Measurements from ENCODE around the gene BRD1.
"Not testable (repeated sequence)": the region's sequence is repeated elsewhere in the genome, so short reads cannot be mapped to it uniquely, and the experiment has no call there.

BRD1 gene

GRCh38 chr22:49829044-49829853 is 1.6 kb upstream of the BRD1 start:
- Histone ChIP-seq H3K4me3 (ENCODE audit: low read length) (no peak overlapping the region), H3K36me3 (ENCODE audit: control insufficient read depth, low read depth, low read length) (peaks cover 6% of the 10 kb centered on the region), H3K27me3 (ENCODE audit: control insufficient read depth, insufficient read depth, low read length) (no peaks in the 10 kb centered on the region), H3K4me1 (ENCODE audit: control insufficient read depth, low read depth, low read length) (no peaks in the 10 kb centered on the region), H3K9me3 (ENCODE audit: control insufficient read depth, low read depth, low read length) (no peaks in the 10 kb centered on the region), H3K27ac (ENCODE audit: low read length) (no peak overlapping the region), H3K9ac (ENCODE audit: low read length) (no peak overlapping the region)

GRCh38 chr22:49828599-49828965 is 909 bp upstream of the BRD1 start:
- Histone ChIP-seq H3K4me1 (ENCODE audit: control insufficient read depth, low read depth, low read length) (no peaks in the 10 kb centered on the region), H3K27ac (ENCODE audit: low read length) (no peak overlapping the region), H3K4me3 (ENCODE audit: low read length) (no peak overlapping the region), H3K27me3 (ENCODE audit: control insufficient read depth, insufficient read depth, low read length) (no peaks in the 10 kb centered on the region), H3K36me3 (ENCODE audit: control insufficient read depth, low read depth, low read length) (peaks cover 13% of the 10 kb centered on the region), H3K9me3 (ENCODE audit: control insufficient read depth, low read depth, low read length) (no peaks in the 10 kb centered on the region), H3K9ac (ENCODE audit: low read length) (no peak overlapping the region)

GRCh38 chr22:49827271-49827852 is 311 bp downstream of the BRD1 start:
- Histone ChIP-seq H3K4me1 (ENCODE audit: control insufficient read depth, low read depth, low read length) (no peaks in the 10 kb centered on the region), H3K9ac (ENCODE audit: low read length) (peak overlapping the region; percentile 78), H3K36me3 (ENCODE audit: control insufficient read depth, low read depth, low read length) (peaks cover 24% of the 10 kb centered on the region), H3K4me3 (ENCODE audit: low read length) (peak overlapping the region; percentile 72), H3K27me3 (ENCODE audit: control insufficient read depth, insufficient read depth, low read length) (no peaks in the 10 kb centered on the region), H3K27ac (ENCODE audit: low read length) (no peak overlapping the region), H3K9me3 (ENCODE audit: control insufficient read depth, low read depth, low read length) (no peaks in the 10 kb centered on the region)

- Histone ChIP-seq H3K27ac (ENCODE audit: low read length) (no peak overlapping the region), H3K27me3 (ENCODE audit: control insufficient read depth, insufficient read depth, low read length) (no peaks in the 10 kb centered on the region), H3K9me3 (ENCODE audit: control insufficient read depth, low read depth, low read length) (no peaks in the 10 kb centered on the region), H3K4me1 (ENCODE audit: control insufficient read depth, low read depth, low read length) (no peaks in the 10 kb centered on the region), H3K9ac (ENCODE audit: low read length) (peak overlapping the region; percentile 78), H3K36me3 (ENCODE audit: control insufficient read depth, low read depth, low read length) (peaks cover 27% of the 10 kb centered on the region), H3K4me3 (ENCODE audit: low read length) (peak overlapping the region; percentile 72)
Observed at GRCh38 chr22:49826603-49827270, 936 bp downstream of the BRD1 start.

GRCh38 chr22:49825944-49826602 is 1.6 kb downstream of the BRD1 start:
- peak overlapping the region; percentile 78 for H3K9ac ChIP-seq (ENCODE audit: low read length)
- H3K27ac ChIP-seq (ENCODE audit: low read length) = no peak overlapping the region
- peaks cover 31% of the 10 kb centered on the region for H3K36me3 ChIP-seq (ENCODE audit: control insufficient read depth, low read depth, low read length)
- H3K4me1 ChIP-seq (ENCODE audit: control insufficient read depth, low read depth, low read length) = no peaks in the 10 kb centered on the region
- H3K9me3 ChIP-seq (ENCODE audit: control insufficient read depth, low read depth, low read length) = no peaks in the 10 kb centered on the region
- no peaks in the 10 kb centered on the region for H3K27me3 ChIP-seq (ENCODE audit: control insufficient read depth, insufficient read depth, low read length)
- peak overlapping the region; percentile 72 for H3K4me3 ChIP-seq (ENCODE audit: low read length)

- H3K27me3 ChIP-seq (ENCODE audit: control insufficient read depth, insufficient read depth, low read length) = no peaks in the 10 kb centered on the region
- H3K4me3 ChIP-seq (ENCODE audit: low read length) = peak overlapping the region; percentile 72
- no peaks in the 10 kb centered on the region for H3K4me1 ChIP-seq (ENCODE audit: control insufficient read depth, low read depth, low read length)
- H3K36me3 ChIP-seq (ENCODE audit: control insufficient read depth, low read depth, low read length) = peaks cover 37% of the 10 kb centered on the region
- no peak overlapping the region for H3K9ac ChIP-seq (ENCODE audit: low read length)
- no peaks in the 10 kb centered on the region for H3K9me3 ChIP-seq (ENCODE audit: control insufficient read depth, low read depth, low read length)
- no peak overlapping the region for H3K27ac ChIP-seq (ENCODE audit: low read length)
Observed at GRCh38 chr22:49825436-49825835, 2.2 kb downstream of the BRD1 start.

- H3K9ac ChIP-seq (ENCODE audit: low read length) = no peak overlapping the region
- no peaks in the 10 kb centered on the region for H3K27me3 ChIP-seq (ENCODE audit: control insufficient read depth, insufficient read depth, low read length)
- peaks cover 40% of the 10 kb centered on the region for H3K36me3 ChIP-seq (ENCODE audit: control insufficient read depth, low read depth, low read length)
- H3K4me3 ChIP-seq (ENCODE audit: low read length) = no peak overlapping the region
- no peak overlapping the region for H3K27ac ChIP-seq (ENCODE audit: low read length)
- H3K9me3 ChIP-seq (ENCODE audit: control insufficient read depth, low read depth, low read length) = no peaks in the 10 kb centered on the region
- H3K4me1 ChIP-seq (ENCODE audit: control insufficient read depth, low read depth, low read length) = no peaks in the 10 kb centered on the region
Observed at GRCh38 chr22:49824936-49825335, 2.7 kb downstream of the BRD1 start.

- H3K27ac ChIP-seq (ENCODE audit: low read length) = no peak overlapping the region
- H3K4me3 ChIP-seq (ENCODE audit: low read length) = no peak overlapping the region
- H3K9ac ChIP-seq (ENCODE audit: low read length) = no peak overlapping the region
- no peaks in the 10 kb centered on the region for H3K27me3 ChIP-seq (ENCODE audit: control insufficient read depth, insufficient read depth, low read length)
- H3K9me3 ChIP-seq (ENCODE audit: control insufficient read depth, low read depth, low read length) = no peaks in the 10 kb centered on the region
- no peaks in the 10 kb centered on the region for H3K4me1 ChIP-seq (ENCODE audit: control insufficient read depth, low read depth, low read length)
- H3K36me3 ChIP-seq (ENCODE audit: control insufficient read depth, low read depth, low read length) = peaks cover 40% of the 10 kb centered on the region
Observed at GRCh38 chr22:49824185-49824925, 3.3 kb downstream of the BRD1 start.

GRCh38 chr22:49823289-49824045 is 4.2 kb downstream of the BRD1 start:
- Histone ChIP-seq H3K4me3 (ENCODE audit: low read length) (no peak overlapping the region), H3K4me1 (ENCODE audit: control insufficient read depth, low read depth, low read length) (no peaks in the 10 kb centered on the region), H3K27ac (ENCODE audit: low read length) (no peak overlapping the region), H3K9ac (ENCODE audit: low read length) (no peak overlapping the region), H3K9me3 (ENCODE audit: control insufficient read depth, low read depth, low read length) (no peaks in the 10 kb centered on the region), H3K36me3 (ENCODE audit: control insufficient read depth, low read depth, low read length) (peaks cover 45% of the 10 kb centered on the region), H3K27me3 (ENCODE audit: control insufficient read depth, insufficient read depth, low read length) (no peaks in the 10 kb centered on the region)

GRCh38 chr22:49821741-49822140 is 5.9 kb downstream of the BRD1 start:
- H3K27ac ChIP-seq (ENCODE audit: low read length); H3K4me1 ChIP-seq (ENCODE audit: control insufficient read depth, low read depth, low read length); H3K27me3 ChIP-seq (ENCODE audit: control insufficient read depth, insufficient read depth, low read length); H3K9ac ChIP-seq (ENCODE audit: low read length); H3K4me3 ChIP-seq (ENCODE audit: low read length); H3K9me3 ChIP-seq (ENCODE audit: control insufficient read depth, low read depth, low read length): not testable (repeated sequence)
- peaks cover 58% of the 10 kb centered on the region for H3K36me3 ChIP-seq (ENCODE audit: control insufficient read depth, low read depth, low read length)
